T follicular helper cell (primary cell): ENCODE results near the gene DHRS3.

Experiments used
- DNase-seq: peaks from one replicate; pipeline ENCODE4 v3.0.0-alpha.2; 2020; ENCODE audit warnings: low read depth

The DHRS3 gene

DNA sequence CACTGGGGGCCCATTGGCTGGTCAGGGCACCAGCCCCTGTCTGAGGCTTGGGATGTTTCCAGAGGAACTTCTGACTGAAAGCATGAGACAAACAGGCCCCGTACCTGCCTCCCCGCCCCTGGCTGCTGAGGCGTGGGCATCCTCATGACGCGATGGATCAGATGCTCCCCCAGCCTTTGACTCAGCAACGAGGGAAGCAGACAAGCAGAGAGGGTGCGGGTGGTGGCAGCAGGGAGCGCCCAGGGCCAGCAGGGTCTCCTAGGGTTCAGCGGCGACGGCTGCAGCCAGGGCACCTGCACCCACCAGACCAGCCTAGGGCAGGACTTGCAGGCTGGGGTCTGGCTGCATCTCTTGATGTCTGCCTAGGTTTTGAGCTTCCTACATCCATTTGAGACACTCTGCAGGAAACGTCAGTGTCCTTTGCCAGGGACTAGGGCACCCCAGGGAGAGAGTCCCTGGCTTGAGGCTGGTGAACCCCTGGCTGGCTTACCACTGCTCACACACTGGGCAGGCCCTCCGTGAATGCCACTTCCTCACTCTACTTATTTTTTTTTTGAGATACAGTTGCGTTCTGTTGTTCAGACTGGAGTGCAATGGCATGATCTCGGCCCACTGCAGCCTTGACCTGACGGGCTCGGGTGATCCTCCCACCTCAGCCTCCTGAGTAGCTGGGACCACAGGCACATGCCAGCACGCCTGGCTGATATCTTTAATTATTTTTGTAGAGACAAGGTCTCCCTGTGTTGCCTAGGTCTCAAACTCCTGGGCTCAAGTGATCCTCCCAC, 63.3 kb downstream of the DHRS3 start:
- DNase-seq: no peak

DNA sequence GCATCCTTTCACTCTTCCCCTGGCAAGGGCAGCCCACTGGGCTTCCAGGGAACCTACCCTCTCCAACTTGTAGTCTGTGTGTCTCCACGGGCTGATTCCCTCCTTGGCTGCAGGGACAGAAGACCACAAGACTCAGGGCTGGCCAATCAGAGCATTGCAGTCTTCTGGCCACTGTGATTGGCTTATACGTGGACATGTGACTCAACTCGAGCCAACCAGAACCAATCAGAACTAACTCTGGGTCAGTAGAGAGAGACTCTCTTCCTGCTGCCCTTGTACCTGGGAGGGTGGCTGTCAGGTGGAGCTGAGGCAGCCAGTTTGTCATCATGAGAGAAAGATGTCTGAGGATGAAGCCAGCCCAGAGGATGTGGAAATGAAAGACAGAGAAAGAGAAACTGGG, 64.0 kb downstream of the DHRS3 start:
- DNase-seq: no peak

DNA sequence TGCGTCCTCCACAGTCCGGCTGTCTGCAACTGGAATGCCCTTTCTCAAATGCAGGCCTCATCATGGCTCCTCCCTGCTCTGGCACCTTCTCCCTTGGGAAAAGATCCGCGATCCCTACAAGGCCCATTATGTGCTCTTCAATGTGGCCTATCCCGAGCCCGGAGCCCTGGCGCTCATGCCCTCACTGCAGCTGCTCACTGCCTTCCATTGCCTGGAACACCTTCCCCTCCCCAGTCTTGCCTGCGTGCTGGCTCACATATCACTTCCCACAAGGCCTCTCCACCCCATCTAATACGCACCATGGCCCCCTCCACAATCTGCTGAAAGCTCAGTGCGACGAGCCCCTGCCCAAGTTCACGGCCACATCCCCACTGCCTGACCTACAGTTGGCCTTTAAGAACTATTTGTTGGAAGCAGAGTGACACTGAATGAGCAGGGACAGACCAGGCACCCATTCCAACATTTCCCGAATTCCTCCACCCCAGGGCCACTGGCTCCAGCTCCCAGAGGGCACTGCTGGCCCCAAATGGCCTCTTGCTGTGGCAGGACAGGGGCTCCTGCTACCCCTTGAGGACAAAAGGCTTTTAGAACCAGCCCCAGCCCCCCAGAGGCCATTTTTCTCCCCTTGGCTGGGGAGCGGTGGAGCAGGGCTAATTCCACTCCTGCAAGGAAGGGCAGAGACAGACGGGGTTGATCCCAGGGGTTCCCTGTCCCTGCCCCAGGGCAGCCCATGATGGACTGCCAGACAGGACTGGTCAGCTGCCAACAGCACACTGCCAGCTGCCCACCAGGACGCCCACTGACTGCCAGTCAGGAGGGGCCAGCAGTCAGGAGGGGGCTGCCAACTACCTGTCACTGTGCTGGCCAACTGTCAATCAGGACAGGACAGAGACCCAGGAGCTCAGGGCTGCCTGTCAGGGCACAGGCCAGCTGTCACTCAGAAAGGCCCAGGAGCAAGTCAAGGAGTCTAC, 64.8 kb downstream of the DHRS3 start:
- no peak for DNase-seq

DNA sequence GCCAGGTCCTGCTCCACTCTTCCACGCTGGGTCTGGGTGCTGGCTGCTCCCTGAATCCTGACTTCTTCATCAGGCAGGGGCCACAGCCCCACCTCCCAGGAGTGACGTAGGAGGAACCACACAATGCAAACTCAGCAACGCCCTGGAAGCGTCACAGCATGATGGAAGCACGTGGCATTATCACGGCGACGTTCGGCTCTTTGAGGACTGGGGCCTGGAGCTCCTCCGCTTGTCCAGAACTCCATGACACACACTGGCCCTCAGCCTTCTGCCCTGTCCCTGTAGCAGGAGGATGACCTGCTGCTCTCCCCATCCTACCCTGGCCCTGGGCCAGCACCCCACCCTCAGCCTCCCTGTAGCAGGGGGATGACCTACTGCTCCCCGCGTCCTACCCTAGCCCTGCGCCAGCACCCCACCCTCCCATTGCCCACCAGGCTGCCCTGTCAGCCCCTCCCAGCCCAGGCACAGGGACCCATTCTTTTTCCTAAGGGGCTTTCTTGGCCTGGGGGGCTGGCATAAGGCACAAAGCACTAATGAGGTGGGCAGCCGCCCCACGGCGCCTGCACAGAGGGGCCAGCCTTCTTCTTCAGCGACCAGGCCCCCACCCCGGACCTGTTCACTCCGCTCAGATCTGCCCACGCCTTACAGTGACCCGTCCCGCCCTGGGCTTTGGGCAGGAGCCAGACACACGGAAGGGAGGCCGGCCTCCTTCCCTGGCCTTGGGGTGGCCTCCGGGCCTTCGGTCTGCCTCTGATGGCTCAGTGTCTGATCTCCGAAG, 65.7 kb downstream of the DHRS3 start:
- DNase-seq: no peak

DNA sequence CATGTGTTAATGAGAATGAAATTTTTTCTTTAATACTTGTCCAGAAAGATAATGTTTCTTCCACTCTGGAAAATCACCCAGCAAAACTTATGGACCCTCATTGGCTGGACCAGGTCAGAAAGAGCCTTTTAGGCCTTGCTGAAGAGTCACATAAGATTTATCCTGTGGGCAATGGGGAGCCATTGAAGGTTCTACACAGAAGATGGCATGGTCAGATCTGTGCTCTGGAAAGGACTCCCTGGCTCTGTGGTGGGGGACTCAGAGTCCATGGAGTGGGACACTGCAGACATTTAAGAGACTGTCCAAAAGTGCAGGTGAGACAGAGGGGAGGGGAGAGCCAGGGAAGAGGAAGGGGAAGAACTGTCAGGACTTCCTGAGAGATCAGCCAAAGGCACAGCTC, 66.4 kb downstream of the DHRS3 start:
- no peak for DNase-seq

DNA sequence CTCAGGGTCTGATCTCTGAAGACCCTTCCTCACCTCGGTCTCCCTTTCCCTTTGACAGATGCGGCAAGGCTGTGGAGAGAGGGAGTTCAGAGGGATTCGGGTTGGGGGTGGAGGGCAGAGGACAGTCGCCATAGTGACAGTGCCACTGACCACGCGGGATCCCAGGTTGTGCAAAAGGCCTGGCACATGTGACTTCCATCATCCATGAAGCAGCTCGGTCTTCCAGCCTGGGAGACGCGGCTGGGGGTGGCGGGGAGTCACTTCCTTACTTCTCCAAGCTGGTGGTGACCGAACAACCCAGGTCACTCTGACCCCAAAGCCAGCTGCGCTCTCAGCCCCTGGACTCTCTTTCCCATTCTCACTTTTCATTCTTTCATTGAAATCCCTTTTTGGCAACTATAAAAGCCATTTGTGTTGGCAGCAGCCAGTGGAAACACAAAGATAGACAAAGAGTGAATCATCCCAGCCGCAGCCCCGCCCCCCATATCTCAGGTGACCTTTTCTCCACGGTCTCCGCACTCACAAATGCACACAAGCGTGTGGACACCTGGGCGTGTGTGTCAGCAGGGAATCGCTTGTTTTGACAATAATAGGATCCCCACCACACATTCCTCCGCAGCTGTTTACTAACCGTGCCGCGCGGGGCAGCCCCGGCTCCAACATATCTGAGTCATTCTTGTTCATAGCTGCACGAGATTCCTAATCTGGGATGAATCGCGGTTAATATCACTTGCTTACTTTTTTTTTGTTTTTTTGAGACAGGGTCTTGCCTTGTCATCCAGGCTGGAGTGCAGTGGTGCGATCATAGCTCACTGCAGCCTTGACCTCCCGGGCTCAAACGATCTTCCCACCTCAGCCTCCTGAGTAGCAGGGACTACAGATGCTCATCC, 68.3 kb downstream of the DHRS3 start:
- DNase-seq: no peak

DNA sequence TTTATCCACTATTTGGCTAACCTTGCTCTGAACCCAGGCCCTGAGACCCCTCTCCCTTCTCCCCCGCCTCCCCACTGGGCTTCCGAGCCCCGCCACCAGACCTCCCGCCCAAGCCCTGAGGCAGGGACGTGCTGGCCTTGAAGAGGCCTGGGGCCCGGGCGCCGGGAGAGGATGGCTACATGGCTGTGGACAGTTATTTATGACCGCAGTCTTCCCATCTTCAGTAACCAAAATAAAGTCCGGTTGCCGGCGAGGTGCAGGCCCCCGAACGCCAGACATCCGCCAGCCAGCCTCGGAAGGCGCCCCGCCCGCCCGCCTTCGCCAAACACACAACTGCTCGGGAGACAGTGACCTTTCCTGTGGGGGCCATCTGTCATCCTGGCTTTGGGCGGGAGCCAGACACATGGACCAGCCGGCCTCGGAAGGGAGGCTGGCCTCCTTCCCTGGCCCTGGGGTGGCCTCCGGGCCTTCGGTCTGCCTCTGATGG, 69.0 kb downstream of the DHRS3 start:
- no peak for DNase-seq

DNA sequence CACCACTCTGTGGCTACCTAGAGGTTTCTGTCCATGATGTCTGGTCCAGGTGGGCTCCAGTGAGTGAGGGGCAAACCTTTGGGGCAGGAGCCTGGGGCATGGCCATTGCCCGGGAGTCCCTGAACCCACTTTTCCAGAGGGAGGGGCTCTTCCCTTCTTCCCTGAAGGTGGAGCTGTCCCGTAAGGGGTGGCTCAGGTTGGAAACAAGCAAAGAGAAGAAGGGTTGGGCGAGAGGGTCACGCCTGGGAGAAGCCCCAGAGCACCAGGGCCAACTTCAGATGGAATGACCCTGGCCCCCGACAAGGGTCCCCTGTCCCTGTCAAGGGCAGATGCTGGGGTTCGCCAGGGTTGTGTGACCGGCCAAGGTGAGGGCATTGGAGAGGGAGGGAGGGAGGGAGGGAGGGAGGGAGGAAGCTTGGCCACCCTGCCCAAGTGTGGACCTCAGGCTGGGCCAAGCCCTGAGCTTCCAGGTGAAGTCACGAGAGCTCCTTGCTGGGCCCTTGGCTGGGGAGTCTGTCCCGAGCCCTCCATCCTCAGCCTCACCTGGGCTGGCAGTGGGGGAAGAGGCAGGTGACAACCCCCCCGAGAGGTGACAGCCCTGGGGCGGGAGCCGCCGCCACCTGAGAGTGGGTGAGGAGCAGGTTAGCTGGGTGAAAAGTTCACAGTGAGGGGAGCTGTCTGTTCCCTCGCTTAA, 69.6 kb downstream of the DHRS3 start:
- DNase-seq: no peak

DNA sequence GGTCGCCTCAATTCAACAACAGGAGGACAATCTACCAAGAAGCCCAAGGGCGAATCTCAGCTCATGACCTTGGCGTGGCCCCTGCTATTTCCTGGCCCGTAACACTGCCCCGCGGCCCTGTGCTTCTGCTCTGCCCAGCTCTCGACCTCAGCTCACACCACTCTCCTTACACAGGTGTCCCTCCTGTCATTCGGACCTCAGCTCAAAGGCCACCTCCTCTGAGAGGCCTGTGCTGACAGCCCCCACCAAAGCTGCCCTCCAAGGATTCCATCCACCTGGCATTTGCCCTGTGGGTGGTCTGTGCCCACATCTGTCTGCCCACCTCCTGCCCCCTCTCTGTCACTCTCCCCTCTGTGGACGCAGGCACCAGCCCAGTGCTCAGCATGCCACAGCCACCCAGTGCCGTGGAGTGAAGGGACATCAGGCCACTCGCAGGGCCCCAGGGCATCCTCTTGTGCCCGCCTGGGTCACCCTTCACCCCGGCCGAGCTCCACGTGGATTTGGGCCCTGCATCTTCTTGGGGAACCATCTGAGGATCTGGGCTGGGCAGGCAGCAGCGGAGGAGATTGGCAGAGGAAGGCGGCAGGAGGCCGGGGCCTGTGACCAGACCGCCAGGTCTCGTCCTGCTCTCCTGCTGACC, 70.3 kb downstream of the DHRS3 start:
- no peak for DNase-seq

DNA sequence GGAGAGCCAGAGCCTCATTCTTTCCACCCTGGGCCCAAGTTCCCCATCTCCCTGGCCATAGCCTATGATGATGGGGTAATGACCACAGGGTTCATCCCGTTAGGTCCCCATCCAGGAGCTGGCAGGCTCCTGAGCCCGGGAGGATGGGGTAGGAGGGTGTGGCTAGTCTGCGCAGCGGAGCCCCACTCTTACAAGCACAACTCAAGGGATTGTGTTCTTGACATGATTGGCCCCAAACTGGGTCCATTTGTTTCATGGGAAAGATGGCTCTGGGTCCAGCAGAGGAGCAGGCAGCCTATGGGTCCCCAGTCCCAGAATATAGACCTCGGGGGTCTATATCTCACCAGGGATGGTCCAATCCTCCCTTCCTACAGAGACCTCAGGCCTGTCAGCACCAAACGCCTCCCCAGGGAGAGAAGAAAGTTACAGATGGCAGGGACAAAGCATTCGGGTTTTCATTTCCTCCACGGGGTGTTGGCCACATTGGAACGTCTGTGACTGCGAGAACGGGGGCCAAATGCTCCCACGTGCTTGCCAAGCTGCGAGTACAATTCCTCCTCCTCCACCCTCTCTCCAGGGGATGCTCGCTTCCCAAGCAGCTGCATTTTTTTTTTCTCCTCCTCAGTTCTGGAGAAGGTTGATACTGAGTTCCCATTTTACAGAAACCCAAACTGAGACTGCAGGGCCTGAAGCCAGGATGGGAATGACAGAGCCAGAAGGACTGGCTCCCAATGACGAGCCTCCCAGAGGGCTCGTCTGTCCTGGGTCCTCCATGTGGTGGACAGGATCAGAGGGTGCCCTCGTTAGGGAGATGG, 71.0 kb downstream of the DHRS3 start:
- no peak for DNase-seq

DNA sequence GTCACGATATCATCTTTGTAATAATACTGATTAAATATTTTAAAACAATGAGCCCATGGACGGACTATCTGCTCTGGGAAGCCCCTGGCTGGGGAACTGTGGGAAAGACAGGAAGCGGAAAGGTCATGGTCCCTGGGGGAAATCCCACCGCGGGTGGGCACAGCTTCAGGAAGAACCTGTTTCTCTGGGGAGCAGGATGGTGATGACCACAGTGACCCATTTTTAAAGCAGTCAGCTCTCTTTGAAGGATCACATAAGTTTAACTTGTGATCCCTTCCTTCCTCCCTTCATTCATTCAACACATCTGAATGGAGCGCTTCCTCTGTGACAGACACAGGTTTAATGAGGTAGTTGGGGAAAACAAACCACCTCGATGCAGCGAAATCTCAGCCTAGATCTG, 73.0 kb downstream of the DHRS3 start:
- no peak for DNase-seq

DNA sequence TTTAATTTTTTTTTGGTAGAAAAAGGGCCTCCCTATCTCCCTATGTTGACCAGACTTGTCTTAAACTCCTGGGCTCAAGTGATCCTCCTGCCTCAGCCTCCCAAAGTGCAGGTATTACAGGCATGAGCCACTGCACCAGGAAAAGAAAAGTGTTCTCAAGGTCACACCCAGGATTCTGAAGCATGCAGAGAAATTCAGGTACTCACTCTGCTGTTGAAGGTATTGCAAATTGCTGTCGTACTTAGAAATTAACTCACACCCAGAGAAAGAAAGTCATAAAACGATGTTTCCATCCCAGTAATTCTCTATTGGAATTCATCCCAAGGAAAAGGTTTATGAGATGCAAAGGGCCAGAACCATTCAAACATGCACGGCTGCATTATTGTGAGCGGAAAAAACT, 73.7 kb downstream of the DHRS3 start:
- no peak for DNase-seq

DNA sequence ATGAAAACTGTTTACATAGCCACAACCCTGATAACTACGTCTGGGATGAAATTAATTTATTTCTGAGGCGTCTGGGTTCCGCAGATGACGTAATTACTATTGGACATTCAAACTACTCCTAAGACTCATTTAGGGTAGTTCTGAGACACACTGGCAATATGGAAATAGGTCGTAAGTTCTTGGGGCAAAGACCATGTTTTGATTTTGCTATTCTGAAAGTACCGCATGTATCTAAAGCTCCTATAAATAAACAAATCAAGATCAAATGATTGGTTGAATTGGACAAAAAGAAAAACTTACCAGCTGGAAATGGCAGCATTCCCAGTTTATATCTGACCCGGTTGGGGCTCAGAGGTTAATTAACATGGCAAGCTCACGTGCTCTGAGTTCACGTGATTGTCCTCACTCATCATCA, 74.3 kb downstream of the DHRS3 start:
- DNase-seq: no peak

DNA sequence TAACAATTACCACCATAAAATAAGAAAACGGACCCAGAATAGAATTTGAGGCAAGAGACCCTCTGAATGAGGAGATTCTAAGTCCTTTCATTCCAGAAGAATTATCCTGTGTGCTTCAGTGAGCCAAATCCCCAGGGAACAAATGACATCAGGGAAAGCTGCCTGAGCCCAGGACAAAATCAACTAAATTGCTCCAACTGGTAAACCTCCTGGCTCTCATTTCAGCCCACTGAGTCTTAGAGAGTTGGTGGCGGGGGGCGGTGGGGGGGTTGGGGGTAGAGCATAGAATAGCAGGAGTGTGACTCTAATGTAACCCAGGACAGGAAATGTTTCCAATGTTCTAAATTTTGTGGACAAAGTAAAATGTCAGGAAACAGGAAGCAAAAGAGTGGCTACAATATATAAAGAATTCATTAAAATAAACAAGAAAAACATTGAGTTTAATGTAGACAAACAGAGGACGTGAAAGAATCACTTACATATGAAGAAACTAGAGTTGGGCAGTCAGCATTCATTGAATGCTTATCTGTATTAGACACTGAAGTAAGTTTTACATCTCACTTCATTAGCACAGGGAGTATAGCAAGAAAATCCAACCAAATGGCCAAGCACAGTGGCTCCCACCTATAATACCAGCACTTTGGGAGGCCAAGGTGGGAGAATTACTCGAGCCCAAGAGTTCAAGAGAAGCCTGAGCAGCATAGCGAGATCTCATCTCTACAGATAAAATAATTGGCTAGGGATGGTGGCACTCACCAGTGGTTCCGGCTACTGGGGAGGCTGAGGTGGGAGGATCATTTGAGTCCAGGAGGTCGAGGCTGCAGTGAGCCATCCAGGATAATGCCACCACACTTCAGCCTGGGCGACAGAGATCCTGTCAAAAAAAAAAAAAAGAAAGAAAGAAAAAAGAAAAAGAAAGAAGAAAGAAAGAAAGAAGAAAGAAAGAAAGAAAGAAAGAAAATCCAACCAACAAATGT, 75.1 kb downstream of the DHRS3 start:
- DNase-seq: no peak

DNA sequence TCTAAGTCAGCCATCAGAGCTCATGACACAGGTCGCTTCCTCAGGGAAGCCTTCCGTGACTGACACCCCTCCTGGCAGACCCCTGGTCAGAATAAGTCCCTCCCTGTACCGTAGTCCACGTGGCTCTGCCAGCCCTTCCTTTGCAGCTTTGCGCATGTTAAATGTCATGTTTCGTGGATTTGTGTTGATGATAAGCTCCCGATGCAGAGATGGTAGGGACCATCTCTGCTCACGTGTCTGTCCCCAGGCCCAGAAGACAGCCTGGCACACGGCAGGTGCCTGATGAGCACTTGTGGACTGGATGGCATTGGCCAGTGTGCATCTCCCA, 75.9 kb downstream of the DHRS3 start:
- no peak for DNase-seq

DNA sequence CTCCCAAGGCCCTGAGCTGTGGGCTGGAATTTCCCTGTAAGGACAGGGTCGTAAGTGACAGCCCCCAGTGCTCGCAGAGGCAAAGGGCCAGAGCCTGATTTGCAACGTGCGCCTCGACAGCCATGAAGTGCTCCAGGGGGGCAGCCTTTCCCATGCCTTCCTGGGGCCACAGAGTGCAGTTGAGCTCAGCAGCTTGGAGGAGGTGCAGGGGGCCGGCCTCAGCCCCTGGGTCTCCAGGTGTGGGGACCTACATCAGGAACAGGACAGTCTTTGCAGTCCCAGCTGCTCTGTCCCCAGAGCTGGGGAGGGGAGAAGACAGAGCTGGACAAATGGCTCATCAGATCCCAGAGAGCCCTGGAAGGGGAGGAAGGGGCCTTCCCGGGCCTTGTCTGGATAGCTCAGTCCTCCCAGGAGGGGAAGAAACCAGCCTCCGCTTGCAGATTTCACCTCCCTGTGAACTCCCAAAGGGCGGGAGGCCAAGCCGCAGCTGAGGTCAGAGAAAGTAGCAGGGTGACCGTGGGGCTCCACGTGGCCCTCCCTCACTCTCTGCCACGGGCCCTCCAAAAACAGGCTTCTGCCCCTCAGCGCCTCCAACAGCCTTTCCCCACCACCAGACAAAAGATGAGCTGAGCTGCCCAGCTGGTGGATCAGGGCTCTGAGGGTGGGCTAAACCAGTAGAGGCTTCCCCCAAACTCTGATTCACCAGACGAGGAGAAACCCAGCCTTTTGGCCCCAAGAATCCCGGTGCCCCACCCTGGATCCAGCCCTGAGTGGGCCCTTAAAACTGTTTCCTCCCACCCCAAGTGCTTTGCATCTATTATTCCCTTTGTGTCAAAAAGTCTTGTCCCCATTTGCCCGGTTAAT, 76.5 kb downstream of the DHRS3 start:
- DNase-seq: no peak
